Suprapubic skin (tissue), 4 donors: ENCODE data around the gene IGFLR1.

Experiments
- CTCF ChIP-seq, 2 donors: fragments of 200-600 bp in 1 of 2; fragments of 450-650 bp in 1 of 2; sonication (generic) in 1 of 2; IDR thresholded peaks; one replicate each; pipeline ENCODE4 v1.5.1; 2016 to 2019; ENCODE audit warnings: antibody characterized with exemption in 2 of 2, mild to moderate bottlenecking in 1 of 2, moderate library complexity in 1 of 2
- EP300 ChIP-seq: sonication (generic); formaldehyde crosslinking; IDR thresholded peaks from one replicate; pipeline ENCODE4 v1.6.1; 2017; ENCODE audit warnings: antibody characterized with exemption
- POLR2A ChIP-seq, 2 donors: fragments of 450-650 bp; IDR thresholded peaks; one replicate each; pipeline ENCODE4 v1.6.1; 2017; ENCODE audit warnings: antibody characterized with exemption in 2 of 2, mild to moderate bottlenecking in 2 of 2, moderate library complexity in 2 of 2
- POLR2AphosphoS5 ChIP-seq, 3 donors: sonication (generic); formaldehyde crosslinking; IDR thresholded peaks; one replicate each; pipeline ENCODE4 v1.6.1; 2017; ENCODE audit warnings: antibody characterized with exemption in 3 of 3

GRCh38 chr19:35788205-35788960, 46.1 kb upstream of the IGFLR1 start:
- TF ChIP-seq POLR2A (IDR thresholded peaks at IDR 0.05) (no peak), CTCF (IDR thresholded peaks at IDR 0.05) (no peak), EP300 (no peak), POLR2AphosphoS5 (IDR thresholded peaks at IDR 0.05) (no peak)
